HG03095 (cell line): ENCODE data around the gene GDPD5.

Source experiments
- ATAC-seq: cut with Tn5 transposase; IDR thresholded peaks from one replicate; pipeline ENCODE4 v1.9.1; 2021; ENCODE audit warnings: moderate library complexity; ENCODE audit not compliant: unreplicated experiment

Gene GDPD5

DNA sequence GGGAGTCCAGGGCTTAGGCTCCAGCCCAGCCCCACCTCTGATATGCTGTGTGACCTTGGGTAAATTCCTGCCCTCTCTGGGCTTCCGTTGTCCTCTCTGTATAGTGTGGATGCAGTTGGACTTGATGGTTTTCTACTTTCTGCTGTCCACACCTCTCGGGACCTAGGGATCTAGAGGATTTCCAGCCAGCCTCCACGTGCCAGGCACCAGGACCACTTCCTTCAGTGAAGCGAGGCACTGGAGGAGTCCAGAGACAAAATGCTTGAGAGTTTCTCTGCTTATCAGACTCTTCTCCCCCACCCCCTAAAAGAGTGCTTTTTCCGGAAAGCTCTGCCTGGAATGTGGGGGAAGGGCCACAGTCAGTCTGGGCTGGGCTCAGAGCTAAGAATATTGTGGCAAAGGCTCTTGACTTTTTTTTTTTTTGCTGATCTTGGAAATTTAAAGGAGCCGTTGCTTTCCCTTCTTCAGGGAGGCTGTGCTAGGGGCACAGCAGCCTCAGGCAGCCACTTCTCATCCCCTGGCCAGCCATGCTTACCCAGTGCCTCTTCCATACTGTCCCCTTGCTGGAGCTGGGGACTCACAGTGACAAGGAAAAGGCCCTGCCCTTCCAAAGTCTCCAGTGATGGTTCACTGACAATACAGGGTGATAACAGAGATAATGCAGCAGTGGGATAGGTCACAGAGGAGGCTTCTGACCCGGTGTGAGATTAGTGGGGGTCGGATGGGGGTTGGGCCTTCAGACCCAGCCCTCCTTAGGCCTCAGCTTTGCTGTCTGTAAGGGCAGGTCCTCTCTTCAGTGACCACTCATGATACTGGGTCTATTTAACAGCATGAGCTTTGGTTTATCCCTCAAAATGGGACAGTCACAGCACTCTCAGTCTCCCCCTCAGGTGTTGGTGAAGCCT, 33.5 kb upstream of the GDPD5 start:
- ATAC-seq, result no peak

DNA sequence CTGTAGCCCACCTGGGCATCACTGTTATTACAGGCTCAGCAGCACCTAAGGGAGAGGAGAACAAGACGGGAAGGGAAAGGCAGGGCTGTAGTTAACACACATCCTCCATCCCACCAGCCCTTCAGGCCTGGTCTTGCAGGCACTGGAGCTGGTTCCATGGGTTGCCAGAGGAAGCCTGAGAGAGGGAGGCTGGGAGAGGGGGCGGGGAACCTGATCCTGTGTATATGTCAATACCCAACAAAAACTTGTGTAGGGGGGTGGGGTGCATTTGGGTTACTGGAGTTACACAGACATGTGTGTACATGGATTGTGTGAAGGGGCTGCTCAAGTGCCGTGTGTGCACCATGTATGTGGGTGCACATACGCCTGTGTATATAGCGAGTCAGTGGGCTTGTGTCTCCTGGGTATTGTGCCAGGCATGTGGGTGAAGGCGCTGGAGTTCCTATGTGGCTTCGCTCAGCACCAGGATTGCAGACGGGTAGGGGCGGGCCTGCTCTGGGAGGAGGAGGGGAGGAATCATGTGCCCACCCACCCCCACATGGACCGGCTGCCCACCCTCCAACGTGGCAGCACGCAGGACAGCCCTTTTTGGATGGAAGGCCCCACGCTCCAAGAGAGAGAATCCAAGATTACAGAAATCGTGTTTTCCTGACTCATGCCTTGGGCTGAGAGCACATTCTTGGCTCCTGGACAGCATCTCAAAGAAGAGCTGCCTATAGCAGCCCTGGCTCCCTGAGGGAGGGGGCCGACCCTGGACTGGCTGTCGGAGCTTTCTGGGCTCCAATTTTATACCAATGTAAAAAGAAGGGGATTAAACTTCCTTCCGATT, 32.1 kb upstream of the GDPD5 start:
- ATAC-seq, result no peak

- no peak for ATAC-seq
These were observed 30.5 kb upstream of the GDPD5 start for GRCh38 chr11:75556275-75556674.

DNA sequence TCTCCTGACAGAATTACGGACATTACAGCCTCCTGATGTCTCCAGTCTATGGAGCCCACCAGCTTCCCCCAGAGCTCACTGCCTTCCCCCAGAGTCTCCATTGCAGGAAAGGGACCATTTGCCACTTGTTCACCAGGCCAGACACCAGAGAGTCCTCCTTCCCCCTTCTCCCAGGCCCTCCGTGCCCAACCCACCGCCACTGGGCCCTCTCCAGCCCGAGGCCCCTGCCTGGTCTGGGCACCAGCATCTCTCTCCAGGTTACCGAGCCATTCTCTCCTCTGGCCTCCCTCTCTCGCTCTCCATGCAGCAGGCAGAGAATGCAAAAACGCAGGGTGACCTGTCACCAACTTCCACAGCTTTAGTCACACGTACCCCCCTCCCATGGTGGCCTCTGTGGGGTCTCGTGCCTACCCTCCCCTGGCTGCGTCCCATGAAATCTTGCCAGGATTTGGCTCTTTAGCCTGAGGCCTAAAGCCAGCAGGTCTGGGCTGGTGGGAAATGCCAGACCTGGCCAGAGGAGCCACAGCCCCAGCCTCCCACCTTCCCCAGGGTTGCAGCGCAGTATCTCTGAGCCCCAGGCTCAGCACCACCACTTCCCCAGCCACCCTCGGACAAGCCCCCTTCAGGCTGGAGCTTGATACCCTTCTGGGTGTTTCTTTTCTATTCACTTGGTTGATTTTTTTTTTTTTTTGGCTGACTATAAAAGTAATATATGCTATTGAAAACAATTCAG, 29.5 kb upstream of the GDPD5 start:
- no peak for ATAC-seq

DNA sequence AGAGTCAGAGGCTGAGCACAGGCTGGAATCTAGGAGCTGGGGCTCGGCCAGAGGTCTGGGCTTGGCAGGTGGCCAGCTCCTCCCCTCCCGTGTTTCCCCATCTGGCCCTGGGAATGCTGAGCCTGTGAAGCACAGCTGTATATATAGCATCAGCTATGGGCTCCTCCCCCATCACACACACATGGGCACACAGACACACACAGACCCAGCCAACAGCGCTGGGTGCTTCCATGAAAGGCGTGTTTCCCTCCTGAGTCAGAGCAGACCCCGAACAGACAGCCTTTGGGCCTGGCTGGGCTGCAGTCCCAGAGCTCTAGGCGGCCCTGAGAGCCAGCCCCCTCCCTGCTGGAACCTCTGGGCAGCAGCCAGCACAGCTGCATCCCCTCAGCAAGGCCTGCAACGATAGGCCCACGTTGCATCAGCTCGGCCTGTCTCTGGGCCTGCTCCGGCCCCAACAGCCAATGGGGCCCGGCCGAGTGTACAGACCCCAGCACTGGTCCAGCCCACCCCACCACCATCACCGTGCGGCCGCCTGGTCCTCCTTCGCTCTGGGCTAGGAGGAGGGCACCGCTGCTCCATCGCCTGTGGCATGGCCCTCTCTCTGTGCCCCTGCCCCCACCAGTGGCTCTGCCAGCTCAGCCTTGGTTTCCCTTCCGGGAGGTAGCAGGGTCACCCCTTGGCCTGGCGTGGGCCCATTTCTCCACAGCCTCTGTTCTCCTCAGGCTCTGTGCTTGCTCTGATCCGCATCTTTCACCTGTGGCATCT, 28.7 kb upstream of the GDPD5 start:
- no peak for ATAC-seq

DNA sequence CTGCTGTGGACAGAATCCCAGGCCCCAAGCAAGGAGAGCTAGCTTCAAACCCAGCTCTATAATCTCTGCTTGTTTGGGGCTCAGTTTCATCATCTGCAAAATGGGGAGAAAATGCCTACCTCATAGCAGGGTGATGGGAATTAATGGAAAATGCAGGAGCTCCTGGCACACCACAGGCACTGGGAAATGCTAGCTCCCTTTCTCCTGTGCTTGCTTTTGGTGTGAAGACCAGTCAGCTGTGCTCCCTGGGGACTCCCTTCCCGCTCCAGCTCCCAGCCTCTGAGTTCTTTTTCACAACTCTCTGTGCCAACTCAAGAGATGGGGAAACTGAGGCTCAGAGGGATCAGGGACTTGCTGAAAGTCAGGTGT, 28.1 kb upstream of the GDPD5 start:
- no peak for ATAC-seq

DNA sequence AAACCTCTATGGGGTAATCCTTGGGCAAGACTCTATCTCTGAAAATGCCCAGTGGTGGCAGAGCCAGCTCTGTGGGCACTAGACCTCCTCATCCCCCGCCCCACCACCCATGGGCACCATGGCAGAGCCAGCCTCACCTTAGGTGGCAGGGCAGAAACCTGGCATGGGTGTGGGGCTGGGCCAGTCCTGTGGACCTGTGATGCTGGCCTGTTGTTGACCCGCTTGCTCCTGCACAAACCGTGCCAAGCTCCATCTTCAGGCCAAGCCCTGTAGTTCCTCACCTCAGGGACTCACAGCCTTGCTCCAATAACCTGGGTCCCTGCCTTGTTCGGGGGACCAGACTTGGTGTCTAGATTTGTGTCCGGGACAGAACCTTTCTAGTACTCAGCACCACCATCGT, 27.4 kb upstream of the GDPD5 start:
- no peak for ATAC-seq

GRCh38 chr11:75549370-75549958, 23.7 kb upstream of the GDPD5 start:
- no peak for ATAC-seq

- no peak for ATAC-seq
These were observed 23.0 kb upstream of the GDPD5 start for GRCh38 chr11:75548595-75549272.

GRCh38 chr11:75547617-75548058, 21.9 kb upstream of the GDPD5 start:
- no peak for ATAC-seq

DNA sequence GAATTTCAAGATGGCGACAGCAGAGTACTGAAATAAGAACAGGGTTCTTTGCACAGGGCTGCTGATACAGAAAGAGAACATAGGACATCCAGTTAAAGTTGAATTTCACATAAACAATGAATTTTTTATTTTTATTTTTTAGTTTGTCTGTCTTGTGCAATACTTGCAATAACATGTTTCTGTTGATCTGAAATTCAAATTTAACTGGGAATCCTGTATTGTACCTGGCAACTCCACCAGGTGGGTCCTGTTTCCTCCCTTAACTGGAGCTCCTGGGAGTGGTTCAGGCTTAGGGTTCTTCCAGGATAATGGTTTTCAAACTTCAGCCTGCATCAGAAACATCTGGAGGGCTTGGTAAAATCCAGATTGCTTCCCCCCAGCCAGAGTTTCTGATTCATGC, 21.4 kb upstream of the GDPD5 start:
- no peak for ATAC-seq

GRCh38 chr11:75543806-75544205, 18.1 kb upstream of the GDPD5 start:
- no peak for ATAC-seq

- no peak for ATAC-seq
These were observed 16.3 kb upstream of the GDPD5 start for GRCh38 chr11:75542088-75542438.

DNA sequence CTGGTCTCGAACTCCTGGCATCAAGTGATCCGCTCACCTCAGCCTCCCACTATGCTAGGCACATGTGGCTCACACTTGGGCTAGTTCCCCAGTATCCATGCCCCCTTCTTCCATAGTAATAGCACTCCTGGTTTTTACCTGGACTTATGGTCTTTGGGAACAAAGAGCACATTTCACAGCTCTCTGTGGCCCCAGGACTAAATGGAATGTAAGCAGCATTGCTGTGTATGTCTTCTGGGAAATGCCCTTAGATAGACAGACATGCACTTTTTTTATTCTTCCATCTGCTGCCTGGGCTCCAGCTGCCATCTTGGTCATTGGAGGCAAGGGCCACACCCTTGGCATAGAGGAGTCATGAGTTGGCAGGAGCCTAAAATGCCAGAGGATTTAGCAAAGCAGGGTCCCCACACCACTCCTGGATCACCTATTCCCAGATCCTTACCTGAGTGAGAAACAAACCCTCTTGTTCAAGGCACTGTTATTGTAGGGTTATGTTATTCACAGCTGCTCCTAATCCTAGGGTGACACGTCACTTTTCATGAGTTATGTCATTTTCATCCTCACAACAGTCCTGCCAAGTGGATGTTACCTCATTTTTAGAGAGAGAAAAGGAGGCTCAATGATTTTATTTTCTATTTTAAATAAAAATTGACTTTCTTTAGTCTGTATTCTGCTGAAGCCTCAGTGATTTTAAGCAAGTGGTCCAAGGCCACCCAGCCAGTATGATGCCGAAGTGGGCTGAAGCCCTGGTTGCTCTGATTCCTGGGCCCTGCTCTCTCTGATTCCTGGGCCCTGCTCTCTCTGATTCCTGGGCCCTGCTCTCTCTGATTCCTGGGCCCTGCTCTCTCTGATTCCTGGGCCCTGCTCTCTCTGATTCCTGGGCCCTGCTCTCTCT, 15.7 kb upstream of the GDPD5 start:
- ATAC-seq, result no peak

DNA sequence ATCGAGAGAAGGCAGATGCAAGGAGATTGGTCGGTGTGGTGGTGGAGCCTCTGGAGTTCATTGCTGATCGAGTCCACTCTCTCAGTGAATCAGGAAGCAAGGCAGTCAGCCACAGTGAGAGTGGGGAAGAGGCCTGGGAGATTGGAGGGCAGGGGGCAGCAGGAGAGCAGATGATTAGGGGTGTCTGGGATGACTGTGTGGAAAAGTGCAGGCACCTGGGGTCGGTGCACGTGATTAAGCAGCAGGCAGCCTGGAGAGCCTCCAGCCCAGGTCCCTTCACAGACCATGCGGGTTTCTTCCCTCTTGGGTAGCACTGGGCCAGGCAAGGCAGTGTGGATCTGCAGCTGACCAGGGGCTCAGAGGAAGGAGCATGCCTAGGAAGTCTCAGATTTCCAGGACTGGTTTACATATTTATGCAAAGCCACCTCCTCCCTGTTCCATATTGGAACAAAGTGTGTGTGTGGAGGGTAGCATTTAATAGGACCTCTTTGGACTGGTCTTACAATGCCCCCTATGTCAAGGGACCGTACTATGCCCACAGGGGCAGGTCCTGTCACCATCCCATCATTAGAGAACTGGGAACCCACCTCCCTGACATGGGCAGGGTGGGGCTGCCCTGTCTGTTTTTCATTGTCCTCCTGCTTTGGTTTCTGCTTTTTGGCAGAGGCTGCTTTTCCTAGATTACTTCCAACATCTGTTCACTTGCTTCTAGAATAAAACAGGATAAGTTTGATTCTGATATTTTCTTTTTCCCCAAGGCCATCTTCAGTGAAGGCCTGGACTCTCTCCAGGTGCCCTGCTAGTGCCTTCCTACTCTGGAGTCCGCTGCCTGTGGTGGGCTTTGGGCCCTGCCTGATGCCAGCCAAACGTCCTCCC, 14.0 kb upstream of the GDPD5 start:
- no peak for ATAC-seq

- ATAC-seq, result no peak
These were observed 12.6 kb upstream of the GDPD5 start for GRCh38 chr11:75538150-75538942.

DNA sequence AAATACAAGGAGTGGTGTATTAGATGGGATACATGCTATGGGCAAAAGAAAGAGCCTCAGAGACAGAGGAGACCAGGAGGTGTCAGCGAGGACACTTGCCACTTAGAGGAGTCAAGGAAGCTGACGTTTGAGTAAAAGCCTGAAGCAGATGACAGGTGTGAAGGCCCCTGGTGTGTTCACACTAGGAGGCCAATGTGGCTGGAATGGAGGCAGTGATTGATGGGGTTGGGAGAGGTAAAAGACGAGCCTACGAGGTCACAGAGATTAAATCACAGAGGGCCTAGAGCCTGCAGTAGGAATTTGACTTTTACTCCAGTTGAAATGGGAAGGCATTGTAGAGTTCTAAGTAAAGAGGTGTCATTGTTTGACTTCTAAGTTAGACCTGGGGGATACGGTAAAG, 12.0 kb upstream of the GDPD5 start:
- ATAC-seq, result no peak
